ENCODE measurements around the gene PTPRT. TPM values are rescaled to one million over a fixed set of nuclear protein-coding genes. Genes with fewer than 3 reads are reported as not detected.

PTPRT gene
- total and polyA plus RNA-seq, 2 experiments from 2014 or later = not detected

- Histone ChIP-seq H2AFZ (no peak overlapping the region), H3K27ac (ENCODE audit: low read depth) (no peak overlapping the region), H4K20me1 (replicated peaks; ENCODE audit: insufficient read depth) (no peaks in the 10 kb centered on the region), H3K9me2 (ENCODE audit: insufficient read depth) (no peaks in the 10 kb centered on the region), H3K4me1 (ENCODE audit: insufficient read depth) (no peaks in the 10 kb centered on the region), H3K4me2 (no peak overlapping the region), H3K4me3 (no peak overlapping the region), H3F3A (replicated peaks; ENCODE audit: low read depth) (no peaks in the 10 kb centered on the region), H3K27me3 (ENCODE audit: insufficient read depth) (no peaks in the 10 kb centered on the region), H3K79me2 (replicated peaks; ENCODE audit: insufficient read depth) (no peaks in the 10 kb centered on the region), H3K36me3 (ENCODE audit: insufficient read depth) (no peaks in the 10 kb centered on the region)
- TF ChIP-seq EZH2 (IDR thresholded peaks at IDR 0.05; ENCODE audit: low read depth, unreplicated experiment) (no peak), REST (IDR thresholded peaks at IDR 0.05; ENCODE audit: unreplicated experiment) (no peak), CREB1 (CRISPR knock-in tag; IDR thresholded peaks at IDR 0.05; ENCODE audit: low read depth) (no peak), NANOG (IDR thresholded peaks at IDR 0.05; ENCODE audit: borderline replicate concordance) (no peak), EZH2phosphoT487 (IDR thresholded peaks at IDR 0.05; ENCODE audit: unreplicated experiment) (no peak), STAT1 (IDR thresholded peaks at IDR 0.05; ENCODE audit: unreplicated experiment) (no peak), ZNF114 (CRISPR knock-in tag; IDR thresholded peaks at IDR 0.05) (no peak), JUNB (IDR thresholded peaks at IDR 0.05; ENCODE audit: unreplicated experiment) (no peak), ZNF462 (CRISPR knock-in tag; IDR thresholded peaks at IDR 0.05) (no peak), ZNF331 (CRISPR knock-in tag; IDR thresholded peaks at IDR 0.05; ENCODE audit: low read depth) (no peak), POLR2AphosphoS5 (IDR thresholded peaks at IDR 0.05; ENCODE audit: low read depth) (no peak)
- TF ChIP-seq, protein P1, sequence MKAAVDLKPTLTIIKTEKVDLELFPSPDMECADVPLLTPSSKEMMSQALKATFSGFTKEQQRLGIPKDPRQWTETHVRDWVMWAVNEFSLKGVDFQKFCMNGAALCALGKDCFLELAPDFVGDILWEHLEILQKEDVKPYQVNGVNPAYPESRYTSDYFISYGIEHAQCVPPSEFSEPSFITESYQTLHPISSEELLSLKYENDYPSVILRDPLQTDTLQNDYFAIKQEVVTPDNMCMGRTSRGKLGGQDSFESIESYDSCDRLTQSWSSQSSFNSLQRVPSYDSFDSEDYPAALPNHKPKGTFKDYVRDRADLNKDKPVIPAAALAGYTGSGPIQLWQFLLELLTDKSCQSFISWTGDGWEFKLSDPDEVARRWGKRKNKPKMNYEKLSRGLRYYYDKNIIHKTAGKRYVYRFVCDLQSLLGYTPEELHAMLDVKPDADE (IDR thresholded peaks at IDR 0.05) = no peak
- TF ChIP-seq, protein P2, sequence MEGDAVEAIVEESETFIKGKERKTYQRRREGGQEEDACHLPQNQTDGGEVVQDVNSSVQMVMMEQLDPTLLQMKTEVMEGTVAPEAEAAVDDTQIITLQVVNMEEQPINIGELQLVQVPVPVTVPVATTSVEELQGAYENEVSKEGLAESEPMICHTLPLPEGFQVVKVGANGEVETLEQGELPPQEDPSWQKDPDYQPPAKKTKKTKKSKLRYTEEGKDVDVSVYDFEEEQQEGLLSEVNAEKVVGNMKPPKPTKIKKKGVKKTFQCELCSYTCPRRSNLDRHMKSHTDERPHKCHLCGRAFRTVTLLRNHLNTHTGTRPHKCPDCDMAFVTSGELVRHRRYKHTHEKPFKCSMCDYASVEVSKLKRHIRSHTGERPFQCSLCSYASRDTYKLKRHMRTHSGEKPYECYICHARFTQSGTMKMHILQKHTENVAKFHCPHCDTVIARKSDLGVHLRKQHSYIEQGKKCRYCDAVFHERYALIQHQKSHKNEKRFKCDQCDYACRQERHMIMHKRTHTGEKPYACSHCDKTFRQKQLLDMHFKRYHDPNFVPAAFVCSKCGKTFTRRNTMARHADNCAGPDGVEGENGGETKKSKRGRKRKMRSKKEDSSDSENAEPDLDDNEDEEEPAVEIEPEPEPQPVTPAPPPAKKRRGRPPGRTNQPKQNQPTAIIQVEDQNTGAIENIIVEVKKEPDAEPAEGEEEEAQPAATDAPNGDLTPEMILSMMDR (conservative IDR thresholded peaks at IDR 0.05; ENCODE audit: low read depth in 2 of 2) = no peak
- Mint-ChIP-seq H3K9me3 (peaks cover 99% of the 10 kb centered on the region), H3K36me3 (ENCODE audit: low read depth) (peaks cover 30% of the 10 kb centered on the region), H3K27ac (no peak overlapping the region), H3K4me3 (no peak overlapping the region), H3K4me1 (peaks cover 2% of the 10 kb centered on the region; the same call in 2 of the 3 replicates), H3K27me3 (ENCODE audit: insufficient read depth, low read depth, poor library complexity) (peaks cover 3% of the 10 kb centered on the region)
- ATAC-seq = no peak
- DNase-seq (ENCODE audit: low spot score) = no peak
These were observed 204.1 kb downstream of the PTPRT start for GRCh38 chr20:42985628-42986027.
